Bronchial epithelial cell (primary cell): ENCODE results near the gene ZNF862. TPM values are rescaled to one million over a fixed set of nuclear protein-coding genes. Genes with fewer than 3 reads are reported as not detected.

Source experiments
- DNase-seq: peaks from one replicate; pipeline ENCODE4 v3.0.0-alpha.2; 2010; ENCODE audit warnings: low read depth
- FAIRE-seq: peaks from 2 replicates; lab custom pipeline; 2011; peaks lifted over from hg19 to GRCh38; lab: Jason Lieb, UNC
- H3K27me3 ChIP-seq: 2 replicates; pipeline ENCODE4 v1.5.1; 2011; ENCODE audit warnings: low read length; ENCODE audit not compliant: control insufficient read depth, insufficient read depth
- H3K36me3 ChIP-seq: 2 replicates; pipeline ENCODE4 v1.5.1; 2011; ENCODE audit warnings: low read length; ENCODE audit not compliant: control insufficient read depth, insufficient read depth
- H3K4me3 ChIP-seq: 2 replicates; pipeline ENCODE4 v1.5.1; 2011; ENCODE audit warnings: mild to moderate bottlenecking, low read depth, low read length, control low read depth
- total RNA-seq: library from RNA; depleted of rRNA; stranded (reverse); fragments of >200 nt; gene quantifications from 2 replicates; pipeline ENCODE4 v1.2.1, GENCODE V29; 2014
- TF ChIP-seq, protein P1 (sequence below): IDR thresholded peaks from 2 replicates; pipeline ENCODE4 v1.5.1; 2011; ENCODE audit warnings: mild to moderate bottlenecking, moderate library complexity, low read length, control low read depth, inconsistent platforms; ENCODE audit not compliant: insufficient read depth, severe bottlenecking

Gene ZNF862
- total RNA-seq, 1 donor from 2014 or later, result 5.0 TPM

DNA sequence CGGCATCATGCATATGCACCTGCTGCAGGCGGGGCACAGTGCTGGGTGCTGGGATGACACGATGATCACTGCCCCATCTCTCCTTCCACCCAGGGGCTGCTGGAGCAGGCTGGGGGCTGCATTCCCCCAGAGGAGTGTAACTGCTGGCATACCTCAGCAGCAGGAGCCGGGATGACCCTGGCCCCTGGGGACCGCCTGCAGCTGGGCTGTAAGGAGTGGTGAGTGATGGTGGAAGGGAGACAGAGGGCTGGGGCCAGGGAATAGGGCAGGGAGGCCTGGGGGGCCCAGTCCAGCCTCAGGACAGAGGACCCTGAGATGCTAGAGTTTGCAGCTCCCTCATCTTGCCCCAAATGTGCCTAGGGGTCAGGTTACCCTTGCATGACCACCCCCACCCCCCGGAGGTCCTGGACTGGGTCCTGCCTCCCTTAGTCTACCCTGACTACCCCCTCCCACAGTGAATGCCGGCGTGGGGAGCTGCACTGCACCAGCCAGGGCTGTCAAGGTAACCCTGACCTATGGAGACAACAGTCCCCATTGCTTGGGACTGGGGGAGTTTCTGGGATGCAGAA lies 14.5 kb upstream of the ZNF862 start:
- FAIRE-seq (no peak), DNase-seq (no peak)
- Histone ChIP-seq H3K4me3 (no peak overlapping the region), H3K36me3 (no peaks in the 10 kb centered on the region), H3K27me3 (no peaks in the 10 kb centered on the region)
- TF ChIP-seq, protein P1, sequence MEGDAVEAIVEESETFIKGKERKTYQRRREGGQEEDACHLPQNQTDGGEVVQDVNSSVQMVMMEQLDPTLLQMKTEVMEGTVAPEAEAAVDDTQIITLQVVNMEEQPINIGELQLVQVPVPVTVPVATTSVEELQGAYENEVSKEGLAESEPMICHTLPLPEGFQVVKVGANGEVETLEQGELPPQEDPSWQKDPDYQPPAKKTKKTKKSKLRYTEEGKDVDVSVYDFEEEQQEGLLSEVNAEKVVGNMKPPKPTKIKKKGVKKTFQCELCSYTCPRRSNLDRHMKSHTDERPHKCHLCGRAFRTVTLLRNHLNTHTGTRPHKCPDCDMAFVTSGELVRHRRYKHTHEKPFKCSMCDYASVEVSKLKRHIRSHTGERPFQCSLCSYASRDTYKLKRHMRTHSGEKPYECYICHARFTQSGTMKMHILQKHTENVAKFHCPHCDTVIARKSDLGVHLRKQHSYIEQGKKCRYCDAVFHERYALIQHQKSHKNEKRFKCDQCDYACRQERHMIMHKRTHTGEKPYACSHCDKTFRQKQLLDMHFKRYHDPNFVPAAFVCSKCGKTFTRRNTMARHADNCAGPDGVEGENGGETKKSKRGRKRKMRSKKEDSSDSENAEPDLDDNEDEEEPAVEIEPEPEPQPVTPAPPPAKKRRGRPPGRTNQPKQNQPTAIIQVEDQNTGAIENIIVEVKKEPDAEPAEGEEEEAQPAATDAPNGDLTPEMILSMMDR, result no peak

DNA sequence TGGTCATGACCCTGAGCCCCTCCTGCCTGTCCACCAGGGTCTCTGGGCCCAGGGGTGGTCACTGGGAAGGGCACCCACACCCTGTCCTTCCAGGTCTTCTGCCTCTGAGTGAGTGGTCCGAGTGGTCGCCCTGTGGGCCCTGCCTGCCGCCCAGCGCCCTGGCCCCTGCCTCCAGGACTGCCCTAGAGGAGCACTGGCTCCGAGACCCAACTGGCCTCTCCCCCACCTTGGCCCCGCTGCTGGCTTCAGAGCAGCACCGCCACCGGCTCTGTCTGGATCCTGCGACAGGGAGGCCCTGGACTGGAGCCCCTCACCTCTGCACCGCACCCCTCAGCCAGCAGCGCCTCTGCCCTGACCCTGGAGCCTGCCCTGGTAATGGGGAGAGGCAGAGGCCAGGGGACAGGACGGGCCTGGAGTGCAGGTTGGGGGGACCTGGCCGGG lies 13.9 kb upstream of the ZNF862 start:
- DNase-seq (no peak), FAIRE-seq (no peak)
- Histone ChIP-seq H3K4me3 (no peak overlapping the region), H3K36me3 (no peaks in the 10 kb centered on the region), H3K27me3 (no peaks in the 10 kb centered on the region)
- TF ChIP-seq, protein P1, result no peak

DNA sequence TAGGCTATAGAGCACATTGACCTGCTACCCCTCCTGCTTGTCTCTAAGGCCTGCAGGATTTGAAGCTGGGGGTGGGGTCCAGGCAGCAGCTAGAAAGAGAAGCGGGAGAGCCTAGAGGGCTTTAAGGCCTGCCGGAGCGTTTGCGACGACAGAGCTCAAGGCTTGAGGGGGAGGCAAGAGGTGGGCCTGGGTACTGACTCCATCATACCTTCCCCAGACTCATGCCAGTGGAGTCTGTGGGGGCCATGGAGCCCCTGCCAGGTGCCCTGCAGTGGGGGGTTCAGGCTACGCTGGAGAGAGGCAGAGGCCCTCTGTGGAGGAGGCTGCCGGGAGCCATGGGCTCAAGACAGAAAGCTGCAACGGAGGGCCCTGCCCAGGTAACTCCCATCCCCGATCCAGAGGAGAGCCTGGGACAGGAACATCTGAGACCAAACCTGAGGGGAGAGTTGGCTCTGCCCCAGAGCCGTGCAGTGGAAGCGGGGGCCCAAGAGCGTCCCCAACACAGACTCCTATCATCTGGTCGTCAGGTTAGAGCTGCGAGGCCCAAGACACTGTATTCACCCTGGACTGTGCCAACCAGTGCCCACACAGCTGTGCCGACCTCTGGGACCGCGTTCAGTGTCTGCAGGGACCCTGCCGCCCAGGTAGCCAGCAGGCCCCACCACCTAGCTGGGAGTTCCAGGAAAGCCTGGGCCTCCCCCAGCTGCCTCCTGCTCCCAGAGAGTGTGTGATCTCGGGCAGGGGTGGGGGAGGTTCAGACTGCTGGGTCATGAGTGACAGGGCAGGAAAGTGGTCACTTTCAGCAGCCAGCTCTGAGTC lies 13.2 kb upstream of the ZNF862 start:
- TF ChIP-seq, protein P1, result no peak
- Histone ChIP-seq H3K27me3 (no peaks in the 10 kb centered on the region), H3K4me3 (no peak overlapping the region), H3K36me3 (no peaks in the 10 kb centered on the region)
- FAIRE-seq (no peak), DNase-seq (no peak)

GRCh38 chr7:149825567-149826343 lies 12.4 kb upstream of the ZNF862 start:
- no peak overlapping the region for H3K4me3 ChIP-seq
- no peaks in the 10 kb centered on the region for H3K27me3 ChIP-seq
- H3K36me3 ChIP-seq, result no peaks in the 10 kb centered on the region
- no peak for FAIRE-seq
- DNase-seq, result no peak
- TF ChIP-seq, protein P1, result no peak

GRCh38 chr7:149826344-149827088 lies 11.7 kb upstream of the ZNF862 start:
- H3K36me3 ChIP-seq, result no peaks in the 10 kb centered on the region
- no peaks in the 10 kb centered on the region for H3K27me3 ChIP-seq
- DNase-seq (no peak), FAIRE-seq (no peak)
- TF ChIP-seq, protein P1, result no peak
- no peak overlapping the region for H3K4me3 ChIP-seq
